GM19240 (cell line): ENCODE results near the gene PCSK6.

Experiments
- DNase-seq: peaks from one replicate; pipeline ENCODE4 v3.0.0; 2011; ENCODE audit warnings: low spot score; ENCODE audit not compliant: insufficient read length

Gene PCSK6

GRCh38 chr15:101254157-101255050 lies 235.1 kb downstream of the PCSK6 start:
- no peak for DNase-seq
